Measurements from ENCODE around the gene NCAM1. TPM values are rescaled to one million over a fixed set of nuclear protein-coding genes. Genes with fewer than 3 reads are reported as not detected.
A peak's percentile ranks its signal among the peaks of the same experiment; 100 is the strongest.

The NCAM1 gene
- total and polyA plus RNA-seq, 9 of the 15 experiments (the other 6 are each of a cell fraction or from before 2014, with no cell fraction given) = 0.09 to 0.23 TPM; not detected in 7

DNA sequence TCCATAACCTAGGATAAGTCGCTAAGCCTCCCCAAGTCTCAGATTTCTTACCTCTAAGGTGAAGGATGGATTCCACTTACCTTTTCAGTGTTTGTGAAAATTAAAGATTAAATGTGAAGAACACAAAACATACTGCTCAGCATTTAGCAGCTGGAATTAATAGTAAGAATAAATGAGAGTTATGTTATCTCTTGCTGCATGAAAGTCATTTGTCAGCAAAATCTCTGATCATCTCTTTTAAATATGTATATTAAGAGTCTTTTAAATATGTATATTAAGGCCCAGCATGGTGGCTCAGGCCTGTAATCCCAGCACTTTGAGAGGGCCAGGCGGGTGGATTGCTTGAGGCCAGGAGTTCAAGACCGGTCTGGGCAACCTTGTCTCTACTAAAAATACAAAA, 280.8 kb downstream of the NCAM1 start:
- 0% methylated on average over 3 of the region's 3 CpGs for WGBS (ENCODE audit: insufficient coverage, low coverage, missing lambda C conversion rate)
- Histone ChIP-seq H3K4me1 (replicated peaks in 1 of 2; ENCODE audit: control insufficient read depth in 2 of 2, insufficient read depth in 2 of 2, low read length in 2 of 2) (no peaks in the 10 kb centered on the region), H3K4me3 (no peak overlapping the region), H3K9me3 (replicated peaks; ENCODE audit: control insufficient read depth, insufficient read depth, low read depth, low read length) (no peaks in the 10 kb centered on the region), H3K79me2 (ENCODE audit: control insufficient read depth, insufficient read depth, low read length) (no peaks in the 10 kb centered on the region), H3K27ac (ENCODE audit: extremely low read depth, low read depth, low read length) (no peak overlapping the region), H3K36me3 (ENCODE audit: control insufficient read depth, insufficient read depth, low read length) (no peaks in the 10 kb centered on the region), H3K27me3 (ENCODE audit: control insufficient read depth in 2 of 2, insufficient read depth in 2 of 2, low read length in 2 of 2) (peaks cover 11 to 37% of the 10 kb centered on the region in 2 experiments; a peak in 3 of 5 replicates), H2AFZ (ENCODE audit: low read depth, low read length) (no peak overlapping the region), H3K9me1 (ENCODE audit: control insufficient read depth, insufficient read depth, low read length) (no peaks in the 10 kb centered on the region), H4K20me1 (replicated peaks; ENCODE audit: control insufficient read depth, insufficient read depth, low read length) (no peaks in the 10 kb centered on the region), H3K9ac (ENCODE audit: insufficient read depth in 1 of 2, low read depth in 2 of 2, low read length in 2 of 2) (no peak overlapping the region), H3K4me2 (ENCODE audit: insufficient read depth, low read length) (no peak overlapping the region)
- ChIA-PET POLR2A (interaction anchor here (0.7 kb wide), 1 partner anchor 21 kb away, joined by 3 read pairs; no protein-coding TSS in a partner anchor), CTCF (ENCODE audit: low intra/inter-chr PET ratio) (no interaction called here)
- in situ Hi-C loops (cut with MboI) (no loop called here), intact Hi-C loops (cut with micrococcal nuclease) (no loop called here)
- no peak for DNase-seq (ENCODE audit: extremely low read depth in 1 of 4, low spot score in 3 of 4)
- BruUV-seq (replicated peaks) = no TSS peak
- ATAC-seq = no peak
- no peak for FAIRE-seq
- TF ChIP-seq ZNF274 (IDR thresholded peaks at IDR 0.05; ENCODE audit: borderline replicate concordance, low read depth, low read length) (no peak), MAFF (IDR thresholded peaks at IDR 0.05; ENCODE audit: low read length) (peak; percentile 33; the same call in 1 of the 2 replicates), MAFG (tag; conservative IDR thresholded peaks at IDR 0.05) (0 out of 2 replicates have a peak, but pooled peaks have one; percentile 13), ZNF316 (IDR thresholded peaks at IDR 0.05) (peak; percentile 59), C11orf30 (IDR thresholded peaks at IDR 0.05; ENCODE audit: low read depth) (peak; percentile 16; the same call in 1 of the 2 replicates)

DNA sequence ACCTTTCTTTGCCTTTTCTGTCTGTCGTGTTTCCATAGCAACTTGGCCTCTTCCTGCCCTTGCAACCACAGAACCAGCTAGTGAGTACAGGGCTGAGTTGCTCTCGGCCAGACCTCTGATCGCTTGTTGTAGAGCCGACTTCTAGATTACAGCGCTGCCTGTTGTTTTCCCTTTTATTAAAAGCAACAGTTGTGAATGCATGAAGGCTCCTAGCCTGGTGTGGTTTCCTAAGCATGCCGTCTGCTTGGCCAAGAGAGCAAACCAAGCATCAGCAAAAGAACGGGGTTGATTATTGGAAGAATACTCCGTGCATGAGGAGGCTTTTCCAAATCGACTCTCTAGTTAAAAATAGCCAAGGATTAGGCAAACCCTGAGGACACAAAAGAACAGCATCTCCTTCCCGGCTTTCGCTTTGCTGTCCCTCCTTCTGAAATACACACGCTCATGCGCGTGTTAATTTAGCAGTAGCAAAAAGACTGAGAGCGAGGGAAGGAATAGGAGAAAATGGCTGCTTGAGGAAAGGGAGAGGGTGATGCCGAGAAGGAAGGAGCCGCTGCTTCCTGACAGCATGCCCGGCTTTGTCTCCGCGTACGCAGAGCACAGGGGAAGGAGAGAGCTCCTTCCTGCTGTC, 281.7 kb downstream of the NCAM1 start:
- FAIRE-seq = no peak
- no peaks in the 10 kb centered on the region for H3K36me3 ChIP-seq (ENCODE audit: control insufficient read depth, insufficient read depth, low read length)

More for the DNA sequence above, 281.7 kb downstream of the NCAM1 start:
- Histone ChIP-seq H3K4me3 (no peak overlapping the region), H3K9me3 (replicated peaks; ENCODE audit: control insufficient read depth, insufficient read depth, low read depth, low read length) (no peaks in the 10 kb centered on the region), H3K79me2 (ENCODE audit: control insufficient read depth, insufficient read depth, low read length) (no peaks in the 10 kb centered on the region), H3K27ac (ENCODE audit: extremely low read depth, low read depth, low read length) (no peak overlapping the region), H3K9ac (ENCODE audit: insufficient read depth in 1 of 2, low read depth in 2 of 2, low read length in 2 of 2) (no peak overlapping the region), H3K4me1 (replicated peaks in 1 of 2; ENCODE audit: control insufficient read depth in 2 of 2, insufficient read depth in 2 of 2, low read length in 2 of 2) (no peaks in the 10 kb centered on the region), H2AFZ (ENCODE audit: low read depth, low read length) (no peak overlapping the region), H4K20me1 (replicated peaks; ENCODE audit: control insufficient read depth, insufficient read depth, low read length) (no peaks in the 10 kb centered on the region), H3K9me1 (ENCODE audit: control insufficient read depth, insufficient read depth, low read length) (no peaks in the 10 kb centered on the region), H3K4me2 (ENCODE audit: insufficient read depth, low read length) (no peak overlapping the region), H3K27me3 (ENCODE audit: control insufficient read depth in 2 of 2, insufficient read depth in 2 of 2, low read length in 2 of 2) (peaks cover 10 to 44% of the 10 kb centered on the region in 2 experiments; a peak in 3 of 5 replicates)
- ChIA-PET POLR2A (no interaction called here), CTCF (ENCODE audit: low intra/inter-chr PET ratio) (no interaction called here)
- intact Hi-C loops (cut with micrococcal nuclease) (no loop called here), in situ Hi-C loops (cut with MboI) (no loop called here)
- no peak for DNase-seq (ENCODE audit: extremely low read depth in 1 of 4, low spot score in 3 of 4)
- no TSS peak for BruUV-seq (replicated peaks)
- ATAC-seq = no peak
- 0% methylated on average over 21 of the region's 21 CpGs for WGBS (ENCODE audit: insufficient coverage, low coverage, missing lambda C conversion rate)
- TF ChIP-seq ELF1 (tag; IDR thresholded peaks at IDR 0.05) = no peak
- TF ChIP-seq RFX1 (IDR thresholded peaks at IDR 0.05) = peak; percentile 60

Measured in K562 (cell line).